ENCODE measurements around the gene PACS1. TPM values are rescaled to one million over a fixed set of nuclear protein-coding genes. Genes with fewer than 3 reads are reported as not detected.
"Not testable (repeated sequence)": the region's sequence is repeated elsewhere in the genome, so short reads cannot be mapped to it uniquely, and the experiment has no call there.

Gene PACS1
- total RNA-seq, 1 donor from 2014 or later: 49.9 TPM

DNA sequence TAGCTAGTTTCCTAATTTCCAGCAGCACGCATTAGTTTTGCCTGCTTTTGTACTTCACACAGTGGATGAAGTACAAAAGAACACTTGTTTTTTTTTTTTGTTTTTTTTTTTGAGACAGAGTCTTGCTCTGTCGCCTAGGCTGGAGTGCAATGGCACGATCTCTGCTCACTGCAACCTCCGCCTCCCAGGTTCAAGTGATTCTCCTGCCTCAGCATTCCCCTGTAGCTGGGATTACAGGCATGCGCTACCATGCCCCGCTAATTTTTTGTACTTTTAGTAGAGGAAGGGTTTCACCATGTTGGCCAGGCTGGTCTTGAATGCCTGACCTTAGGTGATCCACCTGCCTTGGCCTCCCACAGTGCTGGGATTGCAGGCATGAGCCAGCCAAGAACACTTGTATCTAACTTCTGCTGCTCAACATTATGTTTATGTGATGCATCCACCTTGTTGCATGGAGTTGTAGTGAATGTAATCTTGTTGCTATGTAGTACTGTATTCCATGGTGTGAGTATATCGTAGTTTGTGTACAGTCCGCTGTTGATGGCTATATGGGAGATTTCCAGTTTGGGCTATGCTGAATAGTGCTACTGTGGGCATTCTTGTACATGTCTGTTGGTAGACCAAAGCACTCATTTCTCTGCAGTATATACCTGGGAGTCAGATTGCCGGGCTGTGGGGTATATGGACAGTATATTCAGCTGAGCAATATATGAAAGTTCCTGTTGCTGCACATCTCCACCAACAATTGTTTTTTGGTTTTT, 17.3 kb downstream of the PACS1 start:
- H3K9me3 Mint-ChIP-seq: no peaks in the 10 kb centered on the region
- no peak for DNase-seq (ENCODE audit: extremely low spot score, unreplicated experiment)
- H3K4me1 Mint-ChIP-seq (ENCODE audit: unreplicated experiment): peaks cover 37% of the 10 kb centered on the region
- peaks cover 4% of the 10 kb centered on the region for H3K36me3 Mint-ChIP-seq
- no peak overlapping the region for H3K4me3 Mint-ChIP-seq
- no peaks in the 10 kb centered on the region for H3K27me3 Mint-ChIP-seq
- TF ChIP-seq, protein P1, sequence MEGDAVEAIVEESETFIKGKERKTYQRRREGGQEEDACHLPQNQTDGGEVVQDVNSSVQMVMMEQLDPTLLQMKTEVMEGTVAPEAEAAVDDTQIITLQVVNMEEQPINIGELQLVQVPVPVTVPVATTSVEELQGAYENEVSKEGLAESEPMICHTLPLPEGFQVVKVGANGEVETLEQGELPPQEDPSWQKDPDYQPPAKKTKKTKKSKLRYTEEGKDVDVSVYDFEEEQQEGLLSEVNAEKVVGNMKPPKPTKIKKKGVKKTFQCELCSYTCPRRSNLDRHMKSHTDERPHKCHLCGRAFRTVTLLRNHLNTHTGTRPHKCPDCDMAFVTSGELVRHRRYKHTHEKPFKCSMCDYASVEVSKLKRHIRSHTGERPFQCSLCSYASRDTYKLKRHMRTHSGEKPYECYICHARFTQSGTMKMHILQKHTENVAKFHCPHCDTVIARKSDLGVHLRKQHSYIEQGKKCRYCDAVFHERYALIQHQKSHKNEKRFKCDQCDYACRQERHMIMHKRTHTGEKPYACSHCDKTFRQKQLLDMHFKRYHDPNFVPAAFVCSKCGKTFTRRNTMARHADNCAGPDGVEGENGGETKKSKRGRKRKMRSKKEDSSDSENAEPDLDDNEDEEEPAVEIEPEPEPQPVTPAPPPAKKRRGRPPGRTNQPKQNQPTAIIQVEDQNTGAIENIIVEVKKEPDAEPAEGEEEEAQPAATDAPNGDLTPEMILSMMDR (conservative IDR thresholded peaks at IDR 0.05): no peak
- H3K27ac Mint-ChIP-seq: no peak overlapping the region

DNA sequence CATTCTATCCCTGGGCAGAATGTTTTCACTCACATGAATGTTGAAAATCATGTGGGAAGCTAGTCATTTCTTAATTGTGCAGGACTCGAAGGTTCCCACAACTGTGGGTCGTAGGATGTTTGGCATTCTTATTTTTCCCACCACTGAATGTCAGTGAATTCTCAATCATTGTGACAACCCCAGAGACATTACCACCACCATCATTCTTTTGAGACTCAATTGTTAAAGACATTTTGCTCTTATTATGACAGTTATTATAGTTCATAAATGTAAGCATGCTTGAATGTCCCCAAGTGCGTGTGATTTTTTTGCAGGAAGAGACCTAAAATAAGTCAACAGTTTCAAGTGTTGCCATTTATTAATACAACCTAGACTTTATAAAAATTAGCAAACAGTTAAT, 19.0 kb downstream of the PACS1 start:
- TF ChIP-seq, protein P1 (conservative IDR thresholded peaks at IDR 0.05): no peak
- Mint-ChIP-seq H3K27ac (no peak overlapping the region), H3K4me3 (no peak overlapping the region), H3K9me3 (no peaks in the 10 kb centered on the region), H3K4me1 (ENCODE audit: unreplicated experiment) (peaks cover 24% of the 10 kb centered on the region), H3K36me3 (peaks cover 4% of the 10 kb centered on the region), H3K27me3 (no peaks in the 10 kb centered on the region)
- DNase-seq (ENCODE audit: extremely low spot score, unreplicated experiment): no peak

DNA sequence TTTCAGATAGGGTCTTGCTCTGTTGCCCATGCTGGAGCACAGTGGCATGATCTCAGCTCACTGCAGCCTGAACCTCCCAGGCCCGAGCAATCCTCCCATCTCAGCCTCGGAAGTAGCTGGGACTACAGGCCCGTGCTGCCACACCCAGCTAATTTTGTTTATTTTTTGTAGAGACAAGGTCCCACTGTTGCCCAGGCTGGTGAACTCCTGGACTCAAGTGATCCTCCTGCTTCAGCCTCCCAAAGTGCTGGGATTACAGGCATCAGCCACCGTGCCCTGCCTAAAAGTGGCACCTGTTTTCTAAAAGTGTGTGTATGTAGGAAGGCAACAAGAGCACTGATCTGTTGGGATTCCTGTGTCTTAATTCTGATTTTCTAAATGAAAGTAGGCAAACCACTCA, 20.2 kb downstream of the PACS1 start:
- Mint-ChIP-seq H3K27me3 (no peaks in the 10 kb centered on the region), H3K4me3 (no peak overlapping the region), H3K9me3 (no peaks in the 10 kb centered on the region), H3K36me3 (peaks cover 4% of the 10 kb centered on the region), H3K4me1 (ENCODE audit: unreplicated experiment) (peaks cover 11% of the 10 kb centered on the region), H3K27ac (no peak overlapping the region)
- TF ChIP-seq, protein P1 (conservative IDR thresholded peaks at IDR 0.05): no peak
- no peak for DNase-seq (ENCODE audit: extremely low spot score, unreplicated experiment)

DNA sequence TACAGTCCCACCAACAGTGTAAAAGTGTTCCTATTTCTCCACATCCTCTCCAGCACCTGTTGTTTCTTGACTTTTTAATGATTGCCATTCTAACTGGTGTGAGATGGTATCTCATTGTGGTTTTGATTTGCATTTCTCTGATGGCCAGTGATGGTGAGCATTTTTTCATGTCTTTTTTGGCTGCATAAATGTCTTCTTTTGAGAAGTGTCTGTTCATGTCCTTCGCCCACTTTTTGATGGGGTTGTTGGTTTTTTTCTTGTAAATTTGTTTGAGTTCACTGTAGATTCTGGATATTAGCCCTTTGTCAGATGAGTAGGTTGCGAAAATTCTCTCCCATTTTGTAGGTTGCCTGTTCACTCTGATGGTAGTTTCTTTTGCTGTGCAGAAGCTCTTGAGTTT, 22.1 kb downstream of the PACS1 start:
- not testable (repeated sequence) for H3K36me3 Mint-ChIP-seq; DNase-seq (ENCODE audit: extremely low spot score, unreplicated experiment); H3K27me3 Mint-ChIP-seq; H3K4me3 Mint-ChIP-seq; H3K27ac Mint-ChIP-seq; H3K4me1 Mint-ChIP-seq (ENCODE audit: unreplicated experiment); H3K9me3 Mint-ChIP-seq

DNA sequence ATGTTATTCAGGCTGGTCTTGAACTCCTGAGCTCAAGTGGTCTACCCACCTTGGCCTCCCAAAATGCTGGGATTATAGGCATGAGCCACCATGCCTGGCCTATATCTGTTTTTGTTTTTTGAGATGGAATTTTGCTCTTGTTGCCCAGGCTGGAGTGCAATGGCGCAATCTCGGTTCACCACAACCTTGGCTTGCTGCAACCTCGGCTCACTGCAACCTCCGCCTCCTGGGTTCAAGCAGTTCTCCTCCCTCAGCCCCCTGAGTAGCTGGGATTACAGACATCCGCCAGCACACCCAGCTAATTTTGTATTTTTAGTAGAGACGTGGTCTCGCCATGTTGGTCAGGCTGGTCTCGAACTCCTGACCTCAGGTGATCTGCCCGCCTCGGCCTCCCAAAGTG, 29.7 kb downstream of the PACS1 start:
- peaks cover 12% of the 10 kb centered on the region for H3K4me1 Mint-ChIP-seq (ENCODE audit: unreplicated experiment)
- DNase-seq (ENCODE audit: extremely low spot score, unreplicated experiment); H3K4me3 Mint-ChIP-seq; H3K27ac Mint-ChIP-seq; H3K36me3 Mint-ChIP-seq; H3K9me3 Mint-ChIP-seq; H3K27me3 Mint-ChIP-seq: not testable (repeated sequence)

DNA sequence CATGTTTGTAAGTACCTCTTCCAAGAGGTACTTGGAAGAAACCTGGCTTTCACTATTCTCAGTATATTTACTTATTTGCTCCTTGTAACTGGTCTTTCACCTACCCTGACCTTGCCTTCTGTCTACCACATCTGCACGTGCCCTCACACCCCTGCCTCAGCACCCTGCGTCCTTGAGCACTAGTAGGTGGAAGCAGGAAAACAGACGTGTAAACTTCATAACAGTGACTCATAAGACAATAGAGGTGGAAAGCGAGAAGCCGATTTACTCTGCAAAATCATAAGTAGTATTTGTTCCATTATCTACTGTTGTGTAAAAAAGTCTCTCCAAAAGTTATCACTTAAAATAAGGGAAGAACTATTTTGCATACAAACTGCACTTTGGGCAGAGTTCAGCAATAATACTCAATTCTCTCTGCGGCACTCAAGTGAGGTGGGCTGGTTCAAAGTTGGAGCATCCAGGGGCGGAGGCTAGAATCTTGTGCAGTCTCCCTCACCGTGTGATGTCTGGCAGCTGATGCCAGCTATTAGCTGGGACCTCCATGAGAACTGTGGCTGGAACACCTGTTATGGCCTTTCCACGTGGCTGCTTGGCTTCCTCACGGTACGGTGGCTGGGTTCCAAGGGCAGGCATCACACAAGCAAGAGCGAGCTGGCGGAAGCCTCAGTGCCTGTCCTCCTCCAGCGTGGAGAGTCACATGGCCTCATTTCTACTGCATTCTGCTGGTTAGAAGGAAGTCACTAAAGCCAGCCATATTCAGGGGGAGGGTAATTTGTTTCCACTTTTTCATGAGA, 30.4 kb downstream of the PACS1 start:
- H3K27me3 Mint-ChIP-seq: no peaks in the 10 kb centered on the region
- DNase-seq (ENCODE audit: extremely low spot score, unreplicated experiment): no peak
- no peak overlapping the region for H3K27ac Mint-ChIP-seq
- H3K4me1 Mint-ChIP-seq (ENCODE audit: unreplicated experiment): peaks cover 12% of the 10 kb centered on the region
- peaks cover 3% of the 10 kb centered on the region for H3K36me3 Mint-ChIP-seq
- H3K4me3 Mint-ChIP-seq: no peak overlapping the region
- TF ChIP-seq, protein P1 (conservative IDR thresholded peaks at IDR 0.05): no peak
- no peaks in the 10 kb centered on the region for H3K9me3 Mint-ChIP-seq
